Measurements from ENCODE around the gene XRCC2.
"Not testable (repeated sequence)": the region's sequence is repeated elsewhere in the genome, so short reads cannot be mapped to it uniquely, and the experiment has no call there.

- TF ChIP-seq, protein P1, sequence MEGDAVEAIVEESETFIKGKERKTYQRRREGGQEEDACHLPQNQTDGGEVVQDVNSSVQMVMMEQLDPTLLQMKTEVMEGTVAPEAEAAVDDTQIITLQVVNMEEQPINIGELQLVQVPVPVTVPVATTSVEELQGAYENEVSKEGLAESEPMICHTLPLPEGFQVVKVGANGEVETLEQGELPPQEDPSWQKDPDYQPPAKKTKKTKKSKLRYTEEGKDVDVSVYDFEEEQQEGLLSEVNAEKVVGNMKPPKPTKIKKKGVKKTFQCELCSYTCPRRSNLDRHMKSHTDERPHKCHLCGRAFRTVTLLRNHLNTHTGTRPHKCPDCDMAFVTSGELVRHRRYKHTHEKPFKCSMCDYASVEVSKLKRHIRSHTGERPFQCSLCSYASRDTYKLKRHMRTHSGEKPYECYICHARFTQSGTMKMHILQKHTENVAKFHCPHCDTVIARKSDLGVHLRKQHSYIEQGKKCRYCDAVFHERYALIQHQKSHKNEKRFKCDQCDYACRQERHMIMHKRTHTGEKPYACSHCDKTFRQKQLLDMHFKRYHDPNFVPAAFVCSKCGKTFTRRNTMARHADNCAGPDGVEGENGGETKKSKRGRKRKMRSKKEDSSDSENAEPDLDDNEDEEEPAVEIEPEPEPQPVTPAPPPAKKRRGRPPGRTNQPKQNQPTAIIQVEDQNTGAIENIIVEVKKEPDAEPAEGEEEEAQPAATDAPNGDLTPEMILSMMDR (IDR thresholded peaks at IDR 0.05) = not testable (repeated sequence)
- TF ChIP-seq EZH2 (IDR thresholded peaks at IDR 0.05; ENCODE audit: borderline replicate concordance, insufficient read depth, low read depth, low read length, poor library complexity, severe bottlenecking) = not testable (repeated sequence)
These were observed 47.2 kb downstream of the XRCC2 start for GRCh38 chr7:152628772-152629171.

Data from B cell (primary cell).